ENCODE results near the gene SFI1. TPM values are rescaled to one million over a fixed set of nuclear protein-coding genes. Genes with fewer than 3 reads are reported as not detected.

SFI1 gene
- polyA plus RNA-seq, 1 donor (not counting 4 experiments of a cell fraction or from before 2014, with no cell fraction given) = 10.7 TPM

DNA sequence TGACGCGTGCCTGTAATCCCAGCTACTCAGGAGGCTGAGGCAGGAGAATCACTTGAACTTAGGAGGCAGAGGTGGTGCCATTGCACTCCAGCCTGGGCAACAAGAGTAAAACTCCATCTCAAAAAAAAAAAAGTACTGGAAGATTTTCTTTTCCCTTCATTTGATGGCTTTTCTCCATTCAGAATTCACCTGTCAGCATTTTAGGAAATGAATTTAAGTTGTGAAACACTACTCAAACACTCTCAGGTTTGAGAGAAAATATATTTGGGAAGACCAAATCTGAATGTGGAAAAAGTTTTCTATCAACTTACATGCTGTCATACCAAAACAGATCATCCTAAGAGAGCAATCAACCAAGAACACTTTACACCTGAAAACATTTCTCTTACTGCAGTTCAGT is 9.4 kb upstream of the SFI1 start:
- H3K36me3 ChIP-seq (ENCODE audit: control insufficient read depth in 2 of 2, extremely low read depth in 1 of 2, insufficient read depth in 2 of 2, low read length in 2 of 2) = peaks cover 6 to 13% of the 10 kb centered on the region in 2 experiments
- DNase-seq (ENCODE audit: low read depth, low spot score) (no peak), FAIRE-seq (no peak)
- no peaks in the 10 kb centered on the region for H4K20me1 ChIP-seq (ENCODE audit: control insufficient read depth, extremely low read depth, insufficient read depth, low read length)
- H3K79me2 ChIP-seq (ENCODE audit: control insufficient read depth, insufficient read depth, low read length) = peaks cover 59% of the 10 kb centered on the region
- TF ChIP-seq, protein P1, sequence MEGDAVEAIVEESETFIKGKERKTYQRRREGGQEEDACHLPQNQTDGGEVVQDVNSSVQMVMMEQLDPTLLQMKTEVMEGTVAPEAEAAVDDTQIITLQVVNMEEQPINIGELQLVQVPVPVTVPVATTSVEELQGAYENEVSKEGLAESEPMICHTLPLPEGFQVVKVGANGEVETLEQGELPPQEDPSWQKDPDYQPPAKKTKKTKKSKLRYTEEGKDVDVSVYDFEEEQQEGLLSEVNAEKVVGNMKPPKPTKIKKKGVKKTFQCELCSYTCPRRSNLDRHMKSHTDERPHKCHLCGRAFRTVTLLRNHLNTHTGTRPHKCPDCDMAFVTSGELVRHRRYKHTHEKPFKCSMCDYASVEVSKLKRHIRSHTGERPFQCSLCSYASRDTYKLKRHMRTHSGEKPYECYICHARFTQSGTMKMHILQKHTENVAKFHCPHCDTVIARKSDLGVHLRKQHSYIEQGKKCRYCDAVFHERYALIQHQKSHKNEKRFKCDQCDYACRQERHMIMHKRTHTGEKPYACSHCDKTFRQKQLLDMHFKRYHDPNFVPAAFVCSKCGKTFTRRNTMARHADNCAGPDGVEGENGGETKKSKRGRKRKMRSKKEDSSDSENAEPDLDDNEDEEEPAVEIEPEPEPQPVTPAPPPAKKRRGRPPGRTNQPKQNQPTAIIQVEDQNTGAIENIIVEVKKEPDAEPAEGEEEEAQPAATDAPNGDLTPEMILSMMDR (optimal IDR thresholded peaks at IDR 0.05 in 1 of 3, IDR thresholded peaks at IDR 0.05 in 1 of 3, conservative IDR thresholded peaks at IDR 0.05 in 1 of 3; ENCODE audit: extremely low read depth in 1 of 3, insufficient read depth in 2 of 3, low read length in 3 of 3) = no peak
- no peak overlapping the region for H3K27ac ChIP-seq (ENCODE audit: control insufficient read depth, insufficient read depth, low read length)
- dilution Hi-C loops (cut with MboI; ENCODE audit: extremely low pct_ligation_motif_present, low sequenced_read_pairs) = no loop called here
- H3K4me1 ChIP-seq (ENCODE audit: control insufficient read depth, extremely low read depth, insufficient read depth, low read length) = peaks cover 26% of the 10 kb centered on the region
- no peak overlapping the region for H3K9ac ChIP-seq (ENCODE audit: control insufficient read depth, extremely low read depth, insufficient read depth, low read length)
- H3K27me3 ChIP-seq (ENCODE audit: control insufficient read depth, extremely low read depth, insufficient read depth, low read length) = no peaks in the 10 kb centered on the region
- H3K4me2 ChIP-seq (ENCODE audit: control insufficient read depth, extremely low read depth, insufficient read depth, low read depth, low read length) = no peak overlapping the region
- H3K9me3 ChIP-seq (ENCODE audit: control insufficient read depth, low read depth, low read length) = no peaks in the 10 kb centered on the region
- no peak overlapping the region for H2AFZ ChIP-seq (ENCODE audit: control insufficient read depth, low read length)
- no peak overlapping the region for H3K4me3 ChIP-seq (ENCODE audit: control insufficient read depth in 2 of 3, extremely low read depth in 1 of 3, insufficient read depth in 2 of 3, low read depth in 1 of 3, low read length in 3 of 3)
- no peaks in the 10 kb centered on the region for H3K9me1 ChIP-seq (ENCODE audit: control insufficient read depth, extremely low read depth, insufficient read depth, low read length)

DNA sequence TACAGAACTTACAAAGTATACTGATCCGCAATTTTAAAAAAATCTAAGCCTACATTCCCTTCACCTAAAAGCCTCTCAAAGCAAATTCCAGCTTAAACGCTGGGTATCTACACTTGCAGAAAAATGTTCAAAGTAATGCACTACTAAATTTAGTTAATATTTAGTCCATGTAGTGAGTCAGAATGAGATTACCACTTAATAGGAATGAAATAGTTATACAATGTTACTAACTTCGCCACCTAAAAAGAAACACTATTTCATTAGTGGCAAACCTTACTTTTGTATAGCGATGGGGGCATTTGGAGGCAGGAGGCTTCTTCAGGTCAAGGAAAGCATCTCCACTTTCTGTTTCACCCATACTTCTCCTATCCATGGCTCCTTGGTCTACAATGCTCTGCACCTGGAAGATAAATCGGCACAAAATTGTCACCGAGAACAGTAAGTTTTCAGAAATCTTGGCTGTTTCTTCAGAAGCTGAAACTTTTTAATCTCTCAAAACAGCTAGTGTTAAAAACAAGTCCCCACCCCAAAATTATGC is 7.9 kb upstream of the SFI1 start:
- dilution Hi-C loops (cut with MboI; ENCODE audit: extremely low pct_ligation_motif_present, low sequenced_read_pairs) = no loop called here
- TF ChIP-seq, protein P1 (optimal IDR thresholded peaks at IDR 0.05 in 1 of 3, IDR thresholded peaks at IDR 0.05 in 1 of 3, conservative IDR thresholded peaks at IDR 0.05 in 1 of 3; ENCODE audit: extremely low read depth in 1 of 3, insufficient read depth in 2 of 3, low read length in 3 of 3) = no peak
- no peak for TF ChIP-seq EZH2 (IDR thresholded peaks at IDR 0.05; ENCODE audit: low read length)
- peak overlapping the region; percentile 96 for H3K4me2 ChIP-seq (ENCODE audit: control insufficient read depth, extremely low read depth, insufficient read depth, low read depth, low read length)
- H3K4me3 ChIP-seq (ENCODE audit: control insufficient read depth in 2 of 3, extremely low read depth in 1 of 3, insufficient read depth in 2 of 3, low read depth in 1 of 3, low read length in 3 of 3) = peak overlapping the region; percentile 55 to 97 (median 87)
- no peaks in the 10 kb centered on the region for H3K9me3 ChIP-seq (ENCODE audit: control insufficient read depth, low read depth, low read length)
- peaks cover 31% of the 10 kb centered on the region for H3K4me1 ChIP-seq (ENCODE audit: control insufficient read depth, extremely low read depth, insufficient read depth, low read length)
- H3K79me2 ChIP-seq (ENCODE audit: control insufficient read depth, insufficient read depth, low read length) = peaks cover 51% of the 10 kb centered on the region
- H3K27ac ChIP-seq (ENCODE audit: control insufficient read depth, insufficient read depth, low read length) = peak overlapping the region; percentile 61
- no peaks in the 10 kb centered on the region for H3K27me3 ChIP-seq (ENCODE audit: control insufficient read depth, extremely low read depth, insufficient read depth, low read length)
- FAIRE-seq (no peak), DNase-seq (ENCODE audit: low read depth, low spot score) (no peak)
- H3K9me1 ChIP-seq (ENCODE audit: control insufficient read depth, extremely low read depth, insufficient read depth, low read length) = no peaks in the 10 kb centered on the region
- H3K9ac ChIP-seq (ENCODE audit: control insufficient read depth, extremely low read depth, insufficient read depth, low read length) = peak overlapping the region; percentile 95
- H2AFZ ChIP-seq (ENCODE audit: control insufficient read depth, low read length) = no peak overlapping the region
- H3K36me3 ChIP-seq (ENCODE audit: control insufficient read depth in 2 of 2, extremely low read depth in 1 of 2, insufficient read depth in 2 of 2, low read length in 2 of 2) = peaks cover 4 to 13% of the 10 kb centered on the region in 2 experiments
- H4K20me1 ChIP-seq (ENCODE audit: control insufficient read depth, extremely low read depth, insufficient read depth, low read length) = no peaks in the 10 kb centered on the region
